HG02973 (cell line): ENCODE measurements around the gene LIF.
A peak's percentile ranks its signal among the peaks of the same experiment; 100 is the strongest.

Source experiments
- ATAC-seq: cut with Tn5 transposase; IDR thresholded peaks from one replicate; pipeline ENCODE4 v1.9.1; 2021; ENCODE audit warnings: moderate library complexity; ENCODE audit not compliant: unreplicated experiment

The LIF gene

GRCh38 chr22:30284666-30285065 lies 38.1 kb upstream of the LIF start:
- ATAC-seq, result no peak

- ATAC-seq, result no peak
Observed at GRCh38 chr22:30284172-30284571, 37.6 kb upstream of the LIF start.

GRCh38 chr22:30283342-30283741 lies 36.8 kb upstream of the LIF start:
- no peak for ATAC-seq

- ATAC-seq, result no peak
Observed at GRCh38 chr22:30282616-30283046, 36.1 kb upstream of the LIF start.

GRCh38 chr22:30280505-30280904 lies 33.9 kb upstream of the LIF start:
- ATAC-seq, result no peak

GRCh38 chr22:30279932-30280331 lies 33.4 kb upstream of the LIF start:
- ATAC-seq, result no peak

- ATAC-seq, result no peak
Observed at GRCh38 chr22:30279046-30279788, 32.7 kb upstream of the LIF start.

- no peak for ATAC-seq
Observed at GRCh38 chr22:30277547-30278344, 31.2 kb upstream of the LIF start.

- no peak for ATAC-seq
Observed at GRCh38 chr22:30276039-30276438, 29.5 kb upstream of the LIF start.

GRCh38 chr22:30275625-30276024 lies 29.1 kb upstream of the LIF start:
- ATAC-seq, result no peak

- ATAC-seq, result no peak
Observed at GRCh38 chr22:30274437-30274812, 27.9 kb upstream of the LIF start.

- no peak for ATAC-seq
Observed at GRCh38 chr22:30273711-30274436, 27.3 kb upstream of the LIF start.

GRCh38 chr22:30272781-30273601 lies 26.4 kb upstream of the LIF start:
- ATAC-seq, result no peak

GRCh38 chr22:30270832-30271231 lies 24.3 kb upstream of the LIF start:
- no peak for ATAC-seq

- no peak for ATAC-seq
Observed at GRCh38 chr22:30268331-30268730, 21.8 kb upstream of the LIF start.

- ATAC-seq, result no peak
Observed at GRCh38 chr22:30267382-30268302, 21.1 kb upstream of the LIF start.

- no peak for ATAC-seq
Observed at GRCh38 chr22:30266445-30267381, 20.2 kb upstream of the LIF start, which contains the start of gene OSM. Gene OSM (minus strand): TSS chr22:30266851. CDS start chr22:30266799, 52 bp downstream.

- ATAC-seq, result peak; percentile 50
Observed at GRCh38 chr22:30265823-30266444, 19.4 kb upstream of the LIF start.
